A549 treated with Hydrocortisone at 1 μM for 4 hours (cell line): ENCODE results near the gene BCAT1. TPM values are rescaled to one million over a fixed set of nuclear protein-coding genes. Genes with fewer than 3 reads are reported as not detected.

Experiments
- total RNA-seq: library from RNA; stranded (reverse); fragments of 200-300 nt; extraction: Qiagen RNA extraction; gene quantifications from 5 replicates; pipeline ENCODE4 v1.2.3, GENCODE V29; 2022

Gene BCAT1
- total RNA-seq = 10.1 to 12.7 TPM (median 10.7 TPM) in 5 replicates

GRCh38 chr12:24948757-24949722 lies at the start of gene BCAT1:
BCAT1 (minus strand) TSS chr12:24949101; CDS start chr12:24948932, 169 bp downstream.

Other genes with a start within 250 kb of the BCAT1 start
- gene DNAI7, start 246.1 kb upstream of the BCAT1 start, total RNA-seq = 0.08 to 0.41 TPM (median 0.20 TPM) in 5 replicates
- gene ETFRF1, start 246.1 kb upstream of the BCAT1 start, total RNA-seq = 7.7 to 11.0 TPM (median 8.8 TPM) in 5 replicates